Ovary (tissue), 3 donors: Measurements from ENCODE around the gene LHX8.

ENCODE experiments used
- EP300 ChIP-seq: sonication (generic); formaldehyde crosslinking; IDR thresholded peaks from one replicate; pipeline ENCODE4 v1.6.1; 2017; ENCODE audit warnings: antibody characterized with exemption
- TF ChIP-seq, protein P1 (sequence below), 3 donors: fragments of 450-650 bp in 2 of 3; fragments of 200-600 bp in 1 of 3; IDR thresholded peaks; one replicate each; pipeline versions ENCODE4 v1.5.1 to v1.8.0; 2016 to 2022; ENCODE audit warnings: antibody characterized with exemption in 3 of 3, mild to moderate bottlenecking in 1 of 3
- donor health status: DM: no; HTN: no; CAD: no.

GRCh38 chr1:75130865-75131564, 3.2 kb upstream of the LHX8 start:
- TF ChIP-seq, protein P1, sequence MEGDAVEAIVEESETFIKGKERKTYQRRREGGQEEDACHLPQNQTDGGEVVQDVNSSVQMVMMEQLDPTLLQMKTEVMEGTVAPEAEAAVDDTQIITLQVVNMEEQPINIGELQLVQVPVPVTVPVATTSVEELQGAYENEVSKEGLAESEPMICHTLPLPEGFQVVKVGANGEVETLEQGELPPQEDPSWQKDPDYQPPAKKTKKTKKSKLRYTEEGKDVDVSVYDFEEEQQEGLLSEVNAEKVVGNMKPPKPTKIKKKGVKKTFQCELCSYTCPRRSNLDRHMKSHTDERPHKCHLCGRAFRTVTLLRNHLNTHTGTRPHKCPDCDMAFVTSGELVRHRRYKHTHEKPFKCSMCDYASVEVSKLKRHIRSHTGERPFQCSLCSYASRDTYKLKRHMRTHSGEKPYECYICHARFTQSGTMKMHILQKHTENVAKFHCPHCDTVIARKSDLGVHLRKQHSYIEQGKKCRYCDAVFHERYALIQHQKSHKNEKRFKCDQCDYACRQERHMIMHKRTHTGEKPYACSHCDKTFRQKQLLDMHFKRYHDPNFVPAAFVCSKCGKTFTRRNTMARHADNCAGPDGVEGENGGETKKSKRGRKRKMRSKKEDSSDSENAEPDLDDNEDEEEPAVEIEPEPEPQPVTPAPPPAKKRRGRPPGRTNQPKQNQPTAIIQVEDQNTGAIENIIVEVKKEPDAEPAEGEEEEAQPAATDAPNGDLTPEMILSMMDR (IDR thresholded peaks at IDR 0.05), result no peak
- TF ChIP-seq EP300, result no peak
